Measurements from ENCODE around the gene UBE2QL1.

The UBE2QL1 gene, protein sequence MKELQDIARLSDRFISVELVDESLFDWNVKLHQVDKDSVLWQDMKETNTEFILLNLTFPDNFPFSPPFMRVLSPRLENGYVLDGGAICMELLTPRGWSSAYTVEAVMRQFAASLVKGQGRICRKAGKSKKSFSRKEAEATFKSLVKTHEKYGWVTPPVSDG

DNA sequence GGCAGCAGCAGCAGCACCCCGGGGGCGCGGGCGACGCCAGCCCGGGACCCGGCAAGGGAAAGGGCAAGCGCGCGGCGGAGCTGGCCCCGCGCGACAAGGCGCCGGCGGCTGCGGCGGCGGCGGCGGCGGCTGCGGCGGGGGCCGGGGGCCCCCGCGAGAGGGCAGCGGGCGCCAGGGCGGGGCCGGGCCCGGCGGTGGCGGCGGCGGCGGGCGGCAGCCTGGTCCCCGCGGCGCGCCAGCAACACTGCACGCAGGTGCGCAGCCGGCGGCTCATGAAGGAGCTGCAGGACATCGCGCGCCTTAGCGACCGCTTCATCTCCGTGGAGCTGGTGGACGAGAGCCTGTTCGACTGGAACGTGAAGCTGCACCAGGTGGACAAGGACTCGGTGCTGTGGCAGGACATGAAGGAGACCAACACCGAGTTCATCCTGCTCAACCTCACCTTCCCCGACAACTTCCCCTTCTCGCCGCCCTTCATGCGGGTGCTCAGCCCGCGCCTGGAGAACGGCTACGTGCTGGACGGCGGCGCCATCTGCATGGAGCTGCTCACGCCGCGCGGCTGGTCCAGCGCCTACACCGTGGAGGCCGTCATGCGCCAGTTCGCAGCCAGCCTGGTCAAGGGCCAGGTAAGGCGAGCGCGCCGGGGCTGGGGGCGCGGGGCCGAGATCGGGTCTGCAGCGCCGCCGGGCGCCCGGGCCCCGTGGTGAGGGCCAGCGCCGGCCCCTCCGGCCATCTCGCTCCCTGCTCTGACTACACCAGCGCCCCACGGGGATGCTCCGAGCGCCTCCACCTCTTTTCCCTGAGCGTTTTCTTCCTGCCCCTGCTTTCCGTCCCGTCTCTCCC, at the start of gene UBE2QL1:
Gene UBE2QL1, plus strand, starts transcription at position 238 of the 843 bp plus-strand sequence. Its CDS starts 35 bp downstream, at position 273.
- no peak for DNase-seq

DNA sequence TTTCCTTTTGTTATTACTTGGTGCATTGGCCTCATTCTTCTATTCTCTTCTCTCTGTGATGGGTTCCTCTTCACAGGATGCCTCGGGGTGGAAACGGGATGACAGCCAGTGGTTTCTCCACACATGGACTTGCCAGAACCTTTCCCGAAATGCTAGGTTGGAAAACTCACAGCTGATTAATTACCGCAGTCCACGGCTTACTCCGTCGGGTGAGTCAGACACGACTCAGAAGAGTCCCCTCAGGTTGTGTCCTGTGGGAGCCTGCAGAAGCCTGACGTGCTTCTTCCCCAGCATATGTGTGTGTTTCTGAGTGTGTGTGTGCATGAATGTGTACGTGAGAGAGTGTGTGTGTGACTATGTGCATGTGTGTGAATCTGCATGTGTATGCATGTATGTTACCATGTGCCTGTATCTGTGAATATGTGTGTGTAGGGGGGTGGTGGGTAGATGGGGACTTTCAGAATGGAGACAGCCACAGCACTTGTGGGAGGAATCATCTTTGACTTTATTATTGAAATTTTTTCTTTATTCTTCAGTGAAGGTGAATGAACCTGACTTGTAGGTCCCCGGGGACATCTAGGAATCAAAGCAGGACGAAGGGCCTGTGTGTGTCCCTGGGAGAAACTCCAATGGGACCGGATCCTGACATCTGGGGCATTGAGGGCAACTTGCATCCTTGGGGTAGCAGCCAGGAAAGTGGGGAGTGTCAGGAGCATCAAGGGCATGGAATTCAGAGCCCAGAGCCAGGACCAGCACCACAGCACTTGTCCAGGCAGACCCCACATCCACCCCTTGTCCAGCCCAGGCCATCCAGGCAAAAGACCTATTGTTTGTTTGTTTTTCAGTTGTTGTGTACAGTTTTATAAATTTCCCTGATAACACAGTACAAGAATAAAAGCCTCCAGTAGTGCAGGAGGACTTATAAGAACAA, 48.4 kb upstream of the UBE2QL1 start:
- no peak for DNase-seq

DNA sequence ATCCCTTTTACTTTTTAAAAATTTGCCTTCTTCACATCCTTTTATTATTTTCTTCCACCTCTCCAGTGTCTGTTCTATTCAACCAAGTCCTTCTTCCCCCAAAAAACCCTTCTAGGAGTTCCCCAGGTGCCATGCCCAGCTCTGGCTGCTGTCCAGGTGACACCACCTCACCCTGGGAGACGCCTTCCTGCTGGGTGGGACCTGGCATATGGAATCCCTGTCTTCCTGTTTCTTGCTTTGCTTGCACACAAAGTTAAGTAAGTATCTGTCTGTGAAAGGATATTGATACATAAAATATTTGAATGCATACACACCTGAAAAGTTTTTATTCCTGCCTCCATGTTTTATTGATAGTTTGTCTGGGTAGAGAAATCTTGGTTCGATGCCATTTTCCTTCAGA, 47.2 kb upstream of the UBE2QL1 start:
- DNase-seq, result no peak

DNA sequence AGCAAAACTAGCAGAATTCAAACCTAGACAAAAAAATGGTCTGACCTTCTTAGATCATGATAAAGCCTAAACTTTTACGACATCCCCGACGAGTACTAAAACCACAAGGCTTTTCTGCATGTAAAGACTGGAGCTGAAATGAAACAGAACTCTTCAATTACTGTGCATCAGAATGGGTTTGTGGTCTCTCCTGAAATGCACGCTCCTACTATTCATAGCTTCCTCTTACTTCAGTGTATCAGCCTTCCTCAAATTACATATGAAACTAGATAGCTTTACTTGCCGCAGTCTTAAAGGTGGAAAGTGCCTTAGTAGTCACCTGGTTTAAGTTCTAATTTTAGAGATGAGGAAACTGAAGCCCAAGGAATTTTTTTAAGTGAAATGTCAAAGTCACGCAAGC, 45.7 kb upstream of the UBE2QL1 start:
- DNase-seq, result no peak

DNA sequence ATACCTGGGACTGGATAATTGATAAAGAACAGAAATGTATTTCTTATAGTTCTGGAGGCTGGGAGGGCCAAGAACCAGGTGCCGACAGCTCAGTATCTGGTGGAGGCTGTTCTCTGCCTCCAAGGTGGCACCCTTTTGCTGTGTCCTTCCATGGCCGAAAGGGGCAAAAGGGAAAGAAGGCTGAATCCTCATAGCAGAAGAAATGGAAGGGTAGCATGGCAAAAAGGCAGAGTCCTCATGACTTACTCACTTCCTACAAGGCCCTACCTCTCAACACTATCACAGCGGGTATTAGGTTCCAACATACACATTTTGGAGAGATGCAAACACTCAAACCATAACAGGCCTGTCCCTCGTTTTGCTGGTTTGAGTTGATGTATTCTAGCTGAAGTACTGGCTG, 45.2 kb upstream of the UBE2QL1 start:
- DNase-seq, result no peak

DNA sequence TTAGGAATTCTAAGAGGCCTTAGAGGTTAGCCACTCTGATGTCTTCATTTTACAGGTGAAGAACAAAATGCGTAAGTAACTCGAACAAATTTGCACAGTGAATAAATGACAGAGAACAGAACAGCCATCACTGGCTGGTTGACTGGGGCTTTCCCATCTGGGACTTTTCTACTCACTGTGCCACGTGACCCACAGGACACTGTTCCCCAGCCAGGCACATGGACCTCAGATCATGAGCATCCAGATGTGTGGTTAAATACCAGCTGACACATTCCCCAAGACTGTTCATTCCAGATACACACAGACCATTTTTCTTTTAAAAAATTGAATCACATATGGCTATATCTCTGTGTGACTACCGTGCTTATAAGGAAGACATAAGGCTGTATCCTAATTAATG, 44.5 kb upstream of the UBE2QL1 start:
- DNase-seq, result no peak

DNA sequence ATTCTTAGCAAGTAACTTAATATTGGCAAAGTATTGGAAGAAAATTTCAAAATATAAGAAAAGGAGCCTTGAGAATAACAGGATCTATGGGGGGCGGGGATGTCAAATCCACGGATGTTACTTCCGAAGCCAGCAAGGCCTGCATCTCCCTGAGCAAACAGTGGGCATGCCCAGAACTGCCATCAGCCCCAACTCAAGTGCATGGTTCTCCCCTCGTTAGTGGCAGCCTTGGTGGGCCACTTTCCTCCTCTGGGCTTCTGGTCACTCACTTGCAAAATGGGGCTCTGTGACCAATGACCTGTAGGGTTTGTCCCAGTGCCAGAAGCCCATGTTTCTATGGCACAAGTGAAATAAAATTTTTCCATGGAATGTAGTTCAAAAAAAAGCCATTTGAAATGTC, 43.1 kb upstream of the UBE2QL1 start:
- DNase-seq, result no peak

DNA sequence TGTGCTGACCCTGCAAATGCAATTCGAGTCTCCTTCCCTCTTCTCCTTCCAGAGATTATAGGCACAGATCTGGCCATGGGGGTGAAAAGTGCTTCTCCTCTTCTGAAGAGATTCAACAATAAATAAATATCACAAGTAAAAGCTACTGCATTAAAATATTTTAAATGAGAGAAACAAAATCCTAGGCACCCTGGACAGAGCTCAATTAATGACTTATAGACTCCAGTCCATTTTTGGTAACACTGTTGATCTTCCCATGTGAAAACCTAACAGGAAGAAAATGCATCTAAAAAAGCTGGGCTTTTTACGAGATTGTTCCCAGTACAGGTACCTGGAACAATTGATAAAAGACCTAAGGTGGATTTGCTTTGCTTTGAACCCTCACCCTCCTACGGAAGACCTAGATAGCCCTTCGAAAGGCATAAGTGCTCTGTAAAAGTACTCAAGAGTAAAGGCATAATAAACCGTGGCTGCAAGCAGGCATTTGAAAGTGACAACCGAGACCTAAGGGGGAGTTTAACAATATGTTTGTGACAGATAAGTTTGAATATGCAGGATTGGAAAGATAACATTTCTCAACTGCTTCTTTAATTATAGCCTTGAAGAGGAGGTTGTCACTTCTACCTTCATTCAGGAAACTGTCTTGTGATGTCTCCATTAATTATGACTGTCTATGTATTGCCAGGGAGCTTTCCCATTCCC, 41.0 kb upstream of the UBE2QL1 start:
- no peak for DNase-seq

DNA sequence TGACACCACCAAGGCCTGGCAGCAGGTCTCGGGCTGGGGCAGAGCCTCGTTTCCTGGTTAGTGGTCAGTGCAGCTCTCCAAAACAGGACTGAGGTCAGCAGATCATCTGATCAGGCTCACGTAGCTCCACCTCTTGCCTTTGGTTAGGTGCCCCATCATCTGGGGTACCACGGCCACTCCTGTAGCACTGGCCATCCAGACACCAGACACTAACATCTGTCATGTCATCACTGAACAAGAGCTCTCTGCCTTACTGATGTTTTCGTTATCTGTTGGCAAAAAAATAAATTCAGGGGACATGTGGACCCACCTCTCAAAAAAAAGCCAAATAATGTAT, 40.4 kb upstream of the UBE2QL1 start:
- DNase-seq, result no peak

DNA sequence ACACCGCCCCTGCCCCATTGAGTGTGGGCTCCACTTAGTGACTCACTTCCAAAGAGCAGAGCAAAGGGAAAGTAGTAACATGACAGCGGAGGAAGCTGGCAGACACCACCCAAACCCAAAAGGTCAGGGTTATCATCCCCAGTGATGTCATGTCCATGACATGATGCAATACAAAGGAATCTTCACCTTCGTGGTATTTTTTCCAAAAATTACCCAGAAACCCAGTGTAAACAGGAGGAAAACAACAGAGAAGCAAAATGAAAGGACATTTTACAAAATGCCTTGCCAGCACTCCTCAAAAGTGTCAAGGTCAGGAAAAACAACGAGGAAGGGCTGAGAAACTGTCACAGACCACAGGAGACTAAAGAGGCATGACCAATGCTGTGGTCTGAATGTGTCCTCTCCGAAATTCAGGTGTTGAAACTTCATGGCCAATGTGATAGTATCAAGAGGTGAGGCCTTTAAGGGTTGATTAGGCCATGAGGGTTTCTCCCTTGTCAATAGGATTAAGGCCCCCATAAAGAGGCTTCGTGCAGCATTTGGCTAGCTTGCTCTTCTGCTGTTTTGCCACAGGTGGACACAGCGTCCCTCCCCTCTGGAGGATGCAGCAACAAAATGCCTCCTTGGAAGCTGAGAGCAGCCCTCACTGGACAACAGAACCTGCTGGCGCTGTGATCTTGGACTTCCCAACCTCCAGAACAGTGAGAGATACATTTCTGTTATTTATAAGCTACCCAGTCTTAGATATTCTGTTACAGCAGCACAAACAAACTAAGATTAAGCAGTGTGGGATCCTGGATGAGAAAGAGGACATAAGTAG, 39.8 kb upstream of the UBE2QL1 start:
- no peak for DNase-seq

DNA sequence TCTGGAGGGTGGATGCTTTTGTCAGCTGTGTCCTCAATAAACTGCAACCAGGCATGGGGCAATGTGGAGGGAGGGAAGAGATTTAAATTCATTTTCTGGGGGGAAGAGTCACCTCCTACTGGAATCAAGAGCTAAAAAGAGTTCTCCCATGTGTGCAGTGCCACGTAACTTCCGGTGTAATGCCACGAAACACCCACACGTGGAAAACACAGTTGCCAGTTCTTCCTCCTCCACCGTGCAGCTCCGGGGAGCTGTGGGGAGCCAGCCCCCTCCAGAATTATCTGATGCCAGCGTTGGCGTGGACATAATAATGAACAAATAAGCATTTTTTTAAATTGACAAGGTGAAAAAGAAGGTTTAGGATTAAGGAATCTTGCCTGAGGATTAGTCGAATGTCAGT, 38.2 kb upstream of the UBE2QL1 start:
- DNase-seq, result no peak

DNA sequence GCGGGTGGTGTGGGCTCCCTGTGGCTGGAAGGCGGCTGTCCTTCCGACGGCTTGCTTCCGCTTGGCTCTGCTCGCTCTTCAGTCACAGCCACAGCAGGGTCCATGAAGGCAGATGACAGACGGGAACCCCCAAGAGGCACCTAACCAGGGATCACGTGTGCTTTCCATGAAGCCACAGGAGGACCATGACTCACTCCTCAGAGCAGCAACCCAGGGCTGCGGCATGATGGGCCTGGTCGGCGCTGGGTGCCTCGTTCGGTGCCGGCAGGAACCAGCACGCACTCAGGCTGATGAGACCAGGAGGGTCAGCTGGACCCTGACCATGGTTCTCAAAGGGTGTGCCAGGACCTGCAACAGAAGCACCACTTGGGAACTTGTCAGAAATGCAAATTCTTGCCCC, 37.5 kb upstream of the UBE2QL1 start:
- DNase-seq, result no peak

DNA sequence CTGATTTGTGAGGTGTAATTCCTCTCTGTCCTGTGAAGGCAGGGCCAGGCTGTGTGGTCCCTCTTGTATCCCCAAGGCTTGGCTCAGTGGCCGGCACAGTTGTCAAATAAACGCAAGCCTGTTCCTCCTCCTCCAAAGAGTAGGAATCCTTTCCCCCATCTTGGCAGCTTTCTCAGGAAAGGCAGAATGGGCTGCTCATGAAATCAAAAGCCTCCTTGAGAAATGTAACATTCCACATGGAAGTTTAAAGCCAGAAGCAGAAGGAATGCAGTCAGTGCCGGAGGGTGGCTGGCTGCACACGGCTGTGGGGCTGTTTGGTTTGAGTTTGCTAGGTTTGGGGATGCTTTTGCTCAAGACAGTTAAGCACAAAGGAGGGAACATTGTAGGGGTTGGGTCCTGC, 35.8 kb upstream of the UBE2QL1 start:
- no peak for DNase-seq

DNA sequence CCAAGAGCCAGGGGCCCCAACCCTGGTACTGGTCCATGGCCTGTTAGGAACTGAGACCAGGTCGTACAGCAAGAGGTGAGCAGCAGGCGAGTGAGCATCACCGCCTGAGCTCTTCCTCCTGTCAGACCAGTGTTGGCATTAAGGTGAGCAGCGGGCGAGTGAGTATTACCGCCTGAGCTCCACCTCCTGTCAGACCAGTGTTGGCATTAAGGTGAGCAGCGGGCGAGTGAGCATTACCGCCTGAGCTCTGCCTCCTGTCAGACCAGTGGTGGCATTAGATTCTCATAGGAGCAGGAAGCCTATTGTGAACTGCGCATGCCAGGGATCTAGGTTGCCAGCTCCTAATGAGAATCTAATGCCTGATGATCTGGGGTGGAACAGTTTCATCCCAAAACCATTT, 31.0 kb upstream of the UBE2QL1 start:
- no peak for DNase-seq

DNA sequence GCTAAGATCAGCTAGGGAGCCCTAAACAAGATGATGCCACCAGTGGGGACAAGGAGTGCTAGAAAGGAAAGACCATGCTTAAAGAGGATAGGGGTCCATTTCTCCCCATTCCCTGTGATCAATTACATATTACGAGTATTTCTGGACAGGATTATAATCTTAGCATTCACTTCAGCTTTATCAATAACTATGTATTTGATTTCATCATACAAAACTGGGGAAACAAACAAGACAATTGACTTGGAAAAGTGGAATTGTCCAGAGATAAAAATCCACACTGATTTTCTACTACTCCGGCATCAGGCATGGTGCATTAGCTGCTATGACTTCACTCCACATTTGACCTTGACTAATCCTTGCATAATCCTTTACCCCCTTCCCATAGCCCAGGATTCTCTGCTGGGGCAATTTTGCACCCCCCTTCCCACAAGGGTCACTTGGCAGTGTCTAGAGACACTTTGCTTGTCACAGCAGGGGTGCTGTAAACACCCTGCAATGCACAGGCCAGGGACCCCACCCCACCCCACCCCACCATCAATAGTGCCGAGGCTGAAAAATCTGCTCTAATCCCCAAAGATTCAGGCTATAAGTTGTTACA, 29.9 kb upstream of the UBE2QL1 start:
- DNase-seq, result no peak

DNA sequence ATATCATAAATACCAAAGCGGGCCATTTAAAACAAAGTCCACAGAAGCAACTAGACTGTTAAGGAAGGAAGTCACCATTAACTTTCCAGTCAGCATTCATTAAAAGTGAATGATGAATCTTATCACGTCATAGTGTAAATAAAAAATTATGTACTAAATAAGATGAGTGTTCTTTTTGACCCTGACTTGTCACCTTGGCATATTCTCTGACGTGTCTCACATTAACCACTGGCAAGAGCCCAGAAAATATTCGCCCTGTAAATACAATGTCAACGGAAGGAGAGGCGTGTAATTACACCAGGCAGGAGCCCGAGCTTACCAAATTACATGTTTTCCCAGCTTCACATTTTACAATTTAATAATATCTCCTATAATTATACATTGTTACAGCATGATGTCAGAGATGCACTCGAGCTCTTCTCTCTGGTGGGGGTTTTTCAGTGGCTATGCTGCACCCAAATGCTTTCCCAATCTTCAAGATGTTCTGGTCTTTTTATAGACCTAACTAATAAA, 29.3 kb upstream of the UBE2QL1 start:
- no peak for DNase-seq

DNA sequence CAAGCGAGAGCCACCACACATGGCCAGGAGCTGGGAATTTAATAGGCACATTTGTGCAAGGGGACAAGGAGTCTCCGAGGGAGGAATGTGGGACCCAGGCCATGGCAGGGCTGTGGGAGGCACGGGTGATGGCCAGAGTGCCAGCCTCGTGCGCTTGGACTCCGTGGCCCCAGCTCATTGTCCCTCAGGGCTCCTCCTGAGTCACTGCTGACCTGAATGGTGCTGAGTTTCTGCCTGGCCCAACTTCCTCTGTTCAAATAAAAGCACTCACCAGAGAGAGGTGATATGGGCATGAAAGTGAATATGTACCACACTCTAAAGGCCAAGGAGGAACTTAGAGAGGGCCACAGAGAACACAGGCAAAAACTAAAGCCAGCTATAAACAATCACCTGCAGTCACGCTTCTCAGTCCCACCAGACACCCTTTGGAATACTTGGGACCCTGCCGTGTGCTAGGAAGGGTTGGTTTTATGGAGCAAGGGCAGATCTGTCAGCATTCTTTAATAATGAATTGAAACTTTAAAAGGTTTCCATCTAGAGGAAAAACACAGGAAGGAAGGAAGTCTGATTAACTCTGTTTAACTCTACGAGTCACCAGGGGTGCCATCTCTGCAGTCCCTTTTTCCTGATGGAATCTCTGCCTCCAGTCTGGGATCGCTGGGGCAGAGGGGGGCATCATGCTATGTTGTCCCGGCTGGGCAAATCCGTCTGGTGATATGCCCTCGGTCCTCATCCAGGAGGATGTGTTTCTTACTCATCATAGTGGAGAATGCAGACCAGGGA, 25.1 kb upstream of the UBE2QL1 start:
- DNase-seq, result no peak

DNA sequence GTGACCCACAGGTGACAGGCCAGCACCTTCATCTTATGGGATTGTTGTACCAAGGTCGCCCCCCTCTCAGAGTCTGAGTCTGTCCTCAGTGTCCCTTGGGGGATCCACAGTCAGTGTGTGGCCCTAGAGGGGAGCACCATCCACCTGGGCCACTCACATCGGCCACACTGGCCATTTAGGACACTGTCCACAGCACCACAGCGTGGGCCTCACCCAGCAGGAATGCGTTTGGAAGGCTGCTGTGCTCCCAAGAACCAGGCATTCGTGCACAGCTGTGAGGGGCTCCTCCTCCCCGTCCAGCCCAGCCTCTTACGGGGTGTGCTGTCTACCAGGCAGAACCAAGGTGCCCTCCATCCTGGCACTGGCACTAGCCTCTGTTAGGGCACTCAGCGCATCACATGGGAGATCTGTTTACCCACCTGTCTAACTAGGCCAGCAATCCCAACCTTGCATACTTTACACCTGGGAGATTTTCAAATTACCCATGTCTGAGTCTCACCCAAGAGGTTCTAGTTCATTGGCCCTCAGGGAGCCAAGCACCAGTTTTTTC, 24.5 kb upstream of the UBE2QL1 start:
- DNase-seq, result no peak

DNA sequence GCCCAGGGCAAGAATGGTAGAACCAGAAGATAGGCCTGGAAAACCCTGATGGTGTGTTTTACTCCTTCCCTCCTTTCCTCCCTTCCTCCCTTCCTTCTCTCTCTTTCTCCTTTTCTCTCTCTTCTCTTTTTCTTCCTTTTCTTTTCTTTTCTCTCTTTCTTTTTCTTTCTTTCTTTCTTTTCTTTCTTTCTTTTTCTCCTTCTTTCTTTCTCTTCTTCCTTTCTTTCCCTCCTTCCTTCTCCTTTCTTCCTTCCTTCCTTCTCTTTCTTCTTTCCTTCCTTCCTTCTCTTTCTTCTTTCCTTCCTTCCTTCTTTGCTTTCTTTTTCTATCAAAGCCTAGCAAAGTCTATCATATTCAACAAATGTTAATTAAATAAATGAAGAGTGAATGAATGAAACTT, 24.0 kb upstream of the UBE2QL1 start:
- DNase-seq, result no peak

DNA sequence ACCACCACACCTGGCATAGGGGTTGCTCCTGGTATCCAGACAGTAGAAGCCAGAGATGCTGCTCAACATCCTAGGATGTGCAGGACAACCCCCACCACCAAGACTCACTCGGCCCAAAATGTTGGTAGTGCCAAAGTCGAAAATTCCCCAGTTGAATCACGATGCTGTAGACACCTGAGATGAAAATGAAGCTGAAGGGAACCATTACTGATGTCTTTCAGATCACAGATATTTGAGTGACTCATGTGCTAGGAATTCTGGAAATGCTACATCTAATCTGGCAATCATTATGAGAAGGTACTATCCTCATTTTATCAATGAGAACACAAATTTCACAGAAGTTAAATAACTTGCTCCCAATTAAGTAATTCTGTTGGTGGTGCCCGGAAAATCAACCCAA, 21.0 kb upstream of the UBE2QL1 start:
- DNase-seq, result no peak
